ENCODE results near the gene B3GALT5.
"Not testable (repeated sequence)": the region's sequence is repeated elsewhere in the genome, so short reads cannot be mapped to it uniquely, and the experiment has no call there.

Gene B3GALT5

GRCh38 chr21:39666681-39667315 is 54.1 kb downstream of the B3GALT5 start:
- DNase-seq (ENCODE audit: low spot score), result no peak

GRCh38 chr21:39667353-39667891 is 54.7 kb downstream of the B3GALT5 start:
- DNase-seq (ENCODE audit: low spot score), result no peak

GRCh38 chr21:39668369-39668768 is 55.6 kb downstream of the B3GALT5 start:
- DNase-seq (ENCODE audit: low spot score), result no peak

DNA sequence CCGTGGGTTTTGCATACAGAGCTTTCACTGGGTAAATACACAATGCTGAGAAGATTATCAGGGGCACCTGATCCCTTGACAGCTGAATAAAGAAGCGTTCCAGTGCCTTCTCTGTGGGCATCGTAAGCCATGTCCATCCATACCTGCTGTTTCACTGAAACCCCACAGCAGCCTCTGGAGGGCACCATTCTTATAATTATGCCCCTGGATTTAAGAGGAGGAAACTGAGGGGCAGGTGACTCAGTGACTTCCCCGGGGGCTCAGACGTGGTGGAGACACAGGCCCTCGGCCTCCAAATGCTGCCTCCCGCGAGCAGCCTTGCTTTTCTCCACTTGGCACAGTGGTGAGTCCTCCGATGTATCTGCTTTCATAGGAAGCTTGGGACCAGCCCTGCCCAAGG is 56.7 kb downstream of the B3GALT5 start:
- no peak for DNase-seq (ENCODE audit: low spot score)

- DNase-seq (ENCODE audit: low spot score), result no peak
Observed at GRCh38 chr21:39669976-39670661, 57.4 kb downstream of the B3GALT5 start.

DNA sequence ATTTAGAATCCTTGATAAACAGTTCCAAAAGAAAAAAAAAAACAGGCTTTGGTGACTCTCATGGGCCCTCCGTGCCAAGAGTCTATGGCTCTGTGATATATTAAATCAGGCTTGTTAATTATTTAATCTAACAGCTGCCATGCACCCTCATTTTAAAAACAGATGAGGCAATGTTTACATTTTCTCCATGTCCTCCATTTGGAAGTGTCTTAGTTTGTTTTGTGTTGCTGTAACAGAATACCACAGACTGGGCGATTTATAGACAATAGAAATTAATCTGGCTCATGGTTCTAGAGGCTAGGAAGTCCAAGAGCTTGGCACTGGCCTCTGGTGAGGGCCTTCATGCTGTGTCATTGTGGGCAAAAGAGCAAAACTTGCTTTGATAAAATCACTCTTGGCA is 58.0 kb downstream of the B3GALT5 start:
- DNase-seq (ENCODE audit: low spot score), result no peak

DNA sequence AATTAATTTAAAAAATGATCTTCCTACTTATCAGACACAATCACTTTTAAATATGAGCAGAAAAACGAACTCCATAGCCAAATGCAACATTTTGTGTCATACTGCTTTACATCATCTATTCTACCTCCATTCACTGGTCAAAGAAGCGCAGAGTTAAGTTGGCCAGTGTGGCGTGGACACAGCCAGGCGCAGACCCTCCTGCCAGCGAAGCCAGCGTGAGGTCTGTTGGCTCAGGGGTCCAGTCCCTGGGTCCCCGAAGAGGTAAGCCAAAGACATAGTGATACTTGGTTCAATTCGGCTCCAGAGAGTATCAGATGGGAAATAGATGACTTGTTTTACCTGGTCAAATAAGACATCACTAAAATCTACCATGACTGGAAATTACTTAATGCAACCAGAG is 59.2 kb downstream of the B3GALT5 start:
- DNase-seq (ENCODE audit: low spot score), result no peak

DNA sequence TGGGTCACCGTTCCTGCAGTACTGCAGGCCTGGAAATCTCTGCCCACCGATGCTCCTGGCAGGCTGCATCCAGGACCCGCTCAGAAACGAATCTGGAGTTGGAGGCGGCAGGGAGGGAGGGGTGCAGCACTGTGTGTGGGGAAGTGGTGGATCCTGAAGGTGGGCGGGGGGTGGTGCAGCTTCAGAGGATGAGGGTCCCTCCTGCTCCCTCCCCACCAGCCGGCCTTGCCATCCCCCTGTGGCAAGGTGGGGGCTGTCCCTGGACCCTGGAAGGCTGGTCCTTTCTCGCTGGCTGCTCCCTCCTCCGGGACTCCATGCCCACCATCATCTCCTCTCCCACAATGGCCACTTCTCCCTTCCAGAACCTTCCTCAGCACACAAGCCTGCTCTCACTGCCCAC is 60.4 kb downstream of the B3GALT5 start:
- DNase-seq (ENCODE audit: low spot score), result no peak

DNA sequence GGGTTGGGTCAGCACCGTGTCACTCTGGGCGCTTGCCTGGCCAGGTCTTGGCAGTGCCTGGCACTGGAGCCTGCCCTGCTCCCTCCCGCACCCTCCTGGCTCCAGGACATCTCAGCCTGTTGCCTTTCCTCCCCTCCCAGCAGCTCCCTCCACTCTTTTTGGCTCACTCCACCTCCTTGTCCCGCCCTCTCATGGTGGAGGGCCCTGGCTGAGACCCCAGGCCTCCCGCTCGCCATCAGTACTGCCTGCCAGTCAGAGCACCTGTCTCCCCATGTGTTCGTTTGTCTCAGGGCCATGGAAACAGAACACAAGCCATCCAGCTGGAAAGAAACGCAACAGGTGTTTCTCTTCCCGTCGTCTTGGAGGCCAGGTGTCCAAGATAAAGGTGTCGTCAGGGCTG is 61.0 kb downstream of the B3GALT5 start:
- no peak for DNase-seq (ENCODE audit: low spot score)

- no peak for DNase-seq (ENCODE audit: low spot score)
Observed at GRCh38 chr21:39674801-39675200, 62.1 kb downstream of the B3GALT5 start.

GRCh38 chr21:39675590-39675989 is 62.9 kb downstream of the B3GALT5 start:
- DNase-seq (ENCODE audit: low spot score), result no peak

DNA sequence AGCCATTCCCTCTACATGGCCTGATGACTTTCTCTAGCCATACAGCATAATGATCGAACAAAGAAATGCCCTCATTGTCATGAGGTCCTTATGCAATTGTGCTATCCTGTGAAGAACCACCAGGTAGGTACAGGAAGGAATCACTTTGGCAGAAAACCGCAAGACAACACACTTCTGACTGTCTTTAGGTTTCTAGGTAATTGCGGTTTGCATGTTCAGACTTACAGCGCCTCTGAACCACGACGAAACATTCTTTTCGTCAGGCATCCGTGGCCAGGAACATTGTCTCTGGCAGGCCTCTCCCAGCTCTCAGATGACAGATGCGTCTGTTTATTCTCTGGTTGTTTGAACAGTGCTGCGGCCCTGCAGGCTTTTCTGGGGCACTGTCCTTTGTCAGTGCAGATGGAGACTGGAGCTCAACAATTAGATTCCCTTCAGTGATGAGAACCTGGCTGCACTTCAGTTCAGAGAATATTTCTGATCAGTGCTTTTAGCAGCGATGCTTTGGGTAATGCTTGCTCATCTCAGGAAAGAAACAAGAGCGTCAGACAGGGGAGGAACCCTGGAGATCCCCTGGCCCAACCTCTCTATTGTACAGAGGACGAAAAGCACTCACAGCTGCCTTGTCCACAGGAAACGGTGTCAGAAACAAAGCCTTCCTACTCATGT is 63.4 kb downstream of the B3GALT5 start:
- no peak for DNase-seq (ENCODE audit: low spot score)

- DNase-seq (ENCODE audit: low spot score), result no peak
Observed at GRCh38 chr21:39680216-39680615, 67.5 kb downstream of the B3GALT5 start.

- DNase-seq (ENCODE audit: low spot score), result no peak
Observed at GRCh38 chr21:39681257-39681656, 68.5 kb downstream of the B3GALT5 start.

- no peak for DNase-seq (ENCODE audit: low spot score)
Observed at GRCh38 chr21:39681845-39682244, 69.1 kb downstream of the B3GALT5 start.

DNA sequence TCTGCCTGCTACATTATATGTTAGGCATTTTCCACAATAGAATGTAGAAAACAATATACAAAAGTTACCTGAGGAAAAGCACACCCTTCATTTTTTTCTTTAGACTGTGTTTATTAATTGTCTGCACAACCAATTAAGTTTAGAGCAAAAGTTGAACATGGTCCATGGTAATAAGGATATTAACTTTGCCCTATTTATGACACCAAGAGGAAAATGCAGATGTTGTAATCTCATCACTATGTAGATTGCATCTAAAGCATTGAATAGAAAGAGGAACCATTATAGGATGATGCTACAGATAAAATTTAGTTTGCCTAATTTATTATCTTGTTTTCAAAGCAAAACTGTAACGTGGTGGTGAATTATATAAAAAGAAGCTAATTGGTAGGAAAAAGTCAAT is 72.5 kb downstream of the B3GALT5 start:
- no peak for DNase-seq (ENCODE audit: low spot score)

DNA sequence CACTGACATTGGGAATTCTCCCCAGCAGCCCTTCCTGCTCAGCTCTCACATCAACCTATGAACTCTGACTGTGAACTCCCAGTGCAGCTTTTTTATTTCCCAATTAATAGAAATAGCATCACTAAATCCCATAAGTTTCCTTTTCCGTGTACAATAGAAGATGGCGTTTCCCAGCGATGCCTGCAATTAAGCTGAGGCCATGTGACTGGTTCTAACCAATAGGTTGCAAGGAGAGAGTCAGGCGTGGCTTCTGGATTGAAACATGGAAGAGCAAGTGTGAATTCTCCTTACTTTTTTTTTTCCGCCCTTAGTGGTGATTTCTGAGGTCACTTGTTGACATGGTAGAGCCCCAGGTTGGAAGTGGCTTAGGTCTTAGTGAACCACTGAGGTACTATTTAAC is 73.3 kb downstream of the B3GALT5 start:
- DNase-seq (ENCODE audit: low spot score), result no peak

- DNase-seq (ENCODE audit: low spot score), result no peak
Observed at GRCh38 chr21:39686646-39687468, 74.1 kb downstream of the B3GALT5 start.

DNA sequence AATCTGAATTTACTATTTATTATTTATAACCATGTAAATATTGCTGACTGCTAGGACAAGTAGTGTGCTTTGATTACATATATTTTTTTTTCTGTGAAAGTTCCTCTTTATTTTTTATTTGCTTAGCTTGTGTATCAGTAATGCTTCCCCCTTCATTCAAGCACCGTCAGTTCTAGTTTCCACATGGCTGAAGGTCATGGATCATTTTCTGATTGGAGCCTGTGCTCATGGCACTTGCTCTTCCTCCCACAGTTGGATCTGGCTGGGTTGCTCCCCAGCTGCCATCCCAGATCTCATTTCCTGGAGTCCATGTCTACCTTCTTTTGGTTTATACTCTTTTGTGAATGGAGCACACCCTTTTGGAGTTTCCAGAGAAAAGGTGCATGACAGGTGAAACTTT is 75.3 kb downstream of the B3GALT5 start:
- DNase-seq (ENCODE audit: low spot score), result no peak

DNA sequence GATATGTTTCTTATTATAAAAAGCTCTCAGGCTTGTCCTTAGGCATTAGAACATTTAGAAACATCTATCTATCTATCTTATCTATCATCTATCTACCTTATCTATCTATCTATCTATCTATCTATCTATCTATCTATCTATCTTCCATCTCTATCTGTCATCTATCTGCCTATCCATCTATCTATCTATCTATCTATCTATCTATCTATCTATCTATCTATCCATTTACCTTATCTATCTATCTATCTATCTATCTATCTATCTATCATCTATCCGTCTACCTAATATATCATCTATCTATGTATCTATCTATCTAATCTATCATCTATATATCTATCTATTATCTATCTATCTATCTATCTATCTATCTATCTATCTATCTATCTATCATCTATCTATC is 77.1 kb downstream of the B3GALT5 start:
- DNase-seq (ENCODE audit: low spot score), result not testable (repeated sequence)

DNA sequence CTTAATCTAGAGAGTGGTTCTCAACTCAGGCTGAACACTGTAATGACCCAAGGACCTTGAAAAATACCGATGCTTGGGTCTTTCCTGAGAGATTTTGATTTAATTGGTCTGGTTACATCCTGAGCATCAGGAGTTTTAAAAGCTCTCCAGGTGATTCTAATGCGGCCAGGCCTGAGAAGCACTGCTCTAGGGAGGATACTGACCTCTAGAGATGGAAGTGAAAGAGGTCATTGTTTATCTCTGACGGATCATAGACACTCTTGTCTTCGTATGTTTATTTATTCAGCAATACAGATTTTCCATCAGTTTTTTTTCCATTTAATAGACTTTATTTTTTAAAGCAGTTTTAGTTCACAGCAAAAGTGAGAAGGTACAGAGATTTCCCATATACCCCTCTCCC is 77.7 kb downstream of the B3GALT5 start:
- DNase-seq (ENCODE audit: low spot score), result no peak

DNA sequence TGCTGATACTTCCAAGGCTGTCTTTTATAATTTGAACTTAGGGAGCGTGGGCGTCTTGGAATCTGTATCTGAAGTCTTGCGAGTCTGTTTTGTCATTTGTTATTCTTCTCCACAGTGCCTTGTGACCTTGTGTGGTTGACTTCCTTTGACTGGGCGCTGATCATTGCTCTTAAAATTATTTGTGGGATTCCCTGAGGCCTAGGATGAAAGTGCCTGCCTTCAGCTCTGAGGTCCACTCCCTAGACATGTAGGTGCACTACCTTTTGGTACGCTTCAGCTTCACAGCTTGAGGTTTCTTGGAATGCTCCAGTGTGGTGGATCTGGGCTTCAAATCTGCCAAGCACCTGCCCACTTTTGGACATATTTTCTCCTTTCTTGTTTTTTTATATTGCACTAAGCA is 82.0 kb downstream of the B3GALT5 start:
- no peak for DNase-seq (ENCODE audit: low spot score)

Measured in AG08396 (cell line).